ENCODE results near the gene FGFRL1.

FGFRL1 gene, protein sequence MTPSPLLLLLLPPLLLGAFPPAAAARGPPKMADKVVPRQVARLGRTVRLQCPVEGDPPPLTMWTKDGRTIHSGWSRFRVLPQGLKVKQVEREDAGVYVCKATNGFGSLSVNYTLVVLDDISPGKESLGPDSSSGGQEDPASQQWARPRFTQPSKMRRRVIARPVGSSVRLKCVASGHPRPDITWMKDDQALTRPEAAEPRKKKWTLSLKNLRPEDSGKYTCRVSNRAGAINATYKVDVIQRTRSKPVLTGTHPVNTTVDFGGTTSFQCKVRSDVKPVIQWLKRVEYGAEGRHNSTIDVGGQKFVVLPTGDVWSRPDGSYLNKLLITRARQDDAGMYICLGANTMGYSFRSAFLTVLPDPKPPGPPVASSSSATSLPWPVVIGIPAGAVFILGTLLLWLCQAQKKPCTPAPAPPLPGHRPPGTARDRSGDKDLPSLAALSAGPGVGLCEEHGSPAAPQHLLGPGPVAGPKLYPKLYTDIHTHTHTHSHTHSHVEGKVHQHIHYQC

DNA sequence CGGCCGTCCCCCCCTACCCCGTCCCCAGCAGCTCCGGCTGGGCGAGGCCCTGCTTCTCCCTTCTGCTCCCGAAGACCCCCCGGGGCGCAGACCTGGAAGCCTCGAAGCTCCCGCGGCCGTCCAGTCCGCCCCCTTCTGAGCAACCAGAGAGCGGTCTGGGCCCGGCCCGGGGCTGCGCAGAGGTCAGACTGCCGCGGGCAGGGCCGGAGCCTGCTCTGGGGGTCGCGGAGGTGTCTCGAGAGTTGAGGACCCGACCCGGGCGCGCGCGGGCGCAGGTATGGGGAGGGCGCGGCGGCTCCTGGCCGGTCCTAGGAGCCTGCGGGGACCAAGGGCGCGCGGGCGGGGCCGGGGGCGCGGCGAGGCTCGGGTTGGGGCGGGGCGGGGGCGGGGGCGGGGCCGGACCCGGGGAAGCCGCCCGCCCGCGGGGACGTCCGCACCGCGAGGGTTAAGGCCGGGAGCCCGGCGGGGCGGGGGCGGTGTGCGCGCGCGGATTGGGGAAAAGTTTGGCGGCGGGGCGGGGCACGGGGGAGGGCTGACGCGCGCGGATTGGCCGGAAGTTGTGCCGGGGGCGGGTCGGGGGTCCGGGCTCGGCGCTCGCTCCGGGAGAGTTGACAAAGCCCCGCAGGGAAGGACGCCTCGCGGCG is at the start of gene FGFRL1:
FGFRL1 (plus strand) TSS at position 605 of the 644 bp plus-strand sequence. CDS start 860 bp downstream, outside the sequence.
- peak; percentile 58 for DNase-seq (ENCODE audit: low spot score)

DNA sequence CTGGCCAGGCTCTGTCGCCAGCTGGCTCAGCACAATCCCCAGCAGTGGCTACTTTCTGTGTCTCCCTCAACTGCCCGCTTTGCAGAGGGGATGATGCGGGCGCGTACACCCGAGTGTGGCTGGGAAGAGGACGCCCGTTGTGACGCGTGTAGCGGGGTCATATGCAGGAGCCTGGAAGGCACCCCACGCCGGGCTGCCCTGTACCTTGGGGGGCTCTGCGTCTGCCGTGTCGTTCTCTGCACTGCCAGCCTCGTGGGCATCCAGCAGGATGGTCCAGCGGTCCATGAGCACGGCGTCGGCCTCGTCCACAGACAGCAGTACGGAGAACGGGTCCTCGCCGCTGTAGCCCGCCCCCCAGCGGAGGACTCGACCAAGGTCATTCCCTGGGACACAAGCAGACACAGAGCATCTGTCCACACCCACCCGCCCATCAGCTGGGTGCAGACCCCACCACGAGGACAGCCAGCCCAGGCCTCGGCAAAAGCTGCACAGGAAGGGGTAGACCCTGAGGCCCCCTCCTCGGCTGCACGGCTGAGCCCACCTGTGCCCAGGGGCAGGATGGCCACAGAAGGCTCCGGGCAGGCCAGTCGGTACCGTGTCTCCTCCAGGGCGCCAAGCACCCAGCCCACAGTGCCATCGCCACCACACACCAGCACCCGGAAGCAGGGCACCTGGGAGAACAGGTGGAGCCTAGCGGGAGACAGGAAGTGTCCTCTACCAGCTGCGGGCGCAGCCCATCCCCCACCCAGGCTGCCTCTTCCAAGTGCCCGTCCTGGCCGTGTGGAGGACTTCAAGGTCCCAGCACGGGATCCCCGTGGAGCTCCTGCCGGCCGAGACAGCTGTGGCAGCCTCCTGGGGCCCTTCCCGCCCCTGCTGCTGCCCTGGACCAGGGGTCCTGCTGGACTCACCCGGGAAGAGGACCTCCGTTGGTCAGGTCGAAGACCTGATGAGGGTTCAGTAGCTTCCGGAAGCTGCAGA is 48.9 kb upstream of the FGFRL1 start:
- DNase-seq (ENCODE audit: low spot score), result no peak

GRCh38 chr4:963276-964225 is 47.9 kb upstream of the FGFRL1 start:
- DNase-seq (ENCODE audit: low spot score), result no peak

DNA sequence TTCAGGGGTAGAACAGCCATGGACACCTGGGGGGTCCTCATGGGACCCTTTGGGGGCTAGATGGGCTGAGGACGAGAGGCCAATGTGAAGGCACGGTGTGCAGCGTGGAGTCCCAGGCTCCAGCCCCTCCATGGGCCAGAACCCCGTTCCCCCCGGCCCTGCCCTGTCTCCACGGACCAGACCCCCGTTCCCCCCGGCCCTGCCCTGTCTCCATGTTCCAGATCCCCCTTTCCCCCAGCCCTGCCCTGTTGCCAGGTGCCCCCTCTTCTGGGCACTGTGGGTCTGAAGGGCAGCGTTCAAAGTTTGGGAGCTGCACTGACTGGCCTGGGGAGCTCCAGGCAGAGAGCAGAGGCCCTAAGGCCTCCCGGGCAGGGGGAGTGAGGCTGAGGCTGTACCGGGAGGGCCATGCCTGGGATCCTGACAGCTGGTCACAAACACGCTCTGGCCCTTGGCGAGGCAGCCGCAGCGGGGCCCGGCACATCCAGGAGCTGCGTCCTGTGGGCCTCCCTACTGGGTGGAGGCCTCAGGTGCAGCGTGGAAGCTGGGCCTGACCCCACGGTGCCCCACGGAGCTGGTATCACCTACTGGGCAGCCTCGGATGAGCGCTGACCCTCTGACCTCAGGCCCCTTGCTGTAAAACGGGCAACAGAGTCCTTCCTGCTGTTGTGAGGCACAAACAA is 46.9 kb upstream of the FGFRL1 start:
- no peak for DNase-seq (ENCODE audit: low spot score)

DNA sequence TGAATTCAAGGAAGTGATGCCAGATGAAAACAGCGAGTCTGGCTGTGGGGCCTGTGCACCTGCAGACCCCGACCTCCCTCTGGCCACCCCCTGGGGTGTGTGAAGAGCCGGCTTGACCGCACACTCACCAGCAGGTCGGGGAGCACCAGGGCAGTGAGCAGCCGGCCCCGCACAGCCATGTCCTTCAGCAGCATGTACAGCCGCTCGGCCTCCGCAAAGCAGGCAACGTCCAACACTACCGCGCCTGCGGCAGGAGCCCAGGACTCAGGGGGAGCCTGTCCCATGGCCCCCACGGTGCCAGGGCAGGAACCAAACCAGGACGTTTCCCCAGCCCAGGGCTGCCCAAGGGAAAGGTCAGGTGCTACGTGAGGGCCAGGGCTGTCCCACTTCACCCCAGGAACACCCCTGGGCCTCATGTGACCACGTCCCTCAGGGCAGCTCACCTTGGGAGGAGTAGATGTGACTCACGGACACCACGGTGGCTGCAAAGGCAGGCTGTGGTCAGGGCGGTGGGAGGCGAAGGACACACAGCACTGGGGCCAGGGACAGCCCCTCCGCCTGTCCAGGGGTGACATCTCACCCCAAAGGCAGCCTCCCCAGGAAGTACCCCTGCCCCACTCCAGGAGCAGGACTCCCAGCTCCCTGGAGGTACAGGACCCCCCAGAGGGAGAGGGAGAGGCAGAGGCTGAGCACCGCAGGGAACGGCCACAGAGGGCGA is 46.2 kb upstream of the FGFRL1 start:
- no peak for DNase-seq (ENCODE audit: low spot score)

DNA sequence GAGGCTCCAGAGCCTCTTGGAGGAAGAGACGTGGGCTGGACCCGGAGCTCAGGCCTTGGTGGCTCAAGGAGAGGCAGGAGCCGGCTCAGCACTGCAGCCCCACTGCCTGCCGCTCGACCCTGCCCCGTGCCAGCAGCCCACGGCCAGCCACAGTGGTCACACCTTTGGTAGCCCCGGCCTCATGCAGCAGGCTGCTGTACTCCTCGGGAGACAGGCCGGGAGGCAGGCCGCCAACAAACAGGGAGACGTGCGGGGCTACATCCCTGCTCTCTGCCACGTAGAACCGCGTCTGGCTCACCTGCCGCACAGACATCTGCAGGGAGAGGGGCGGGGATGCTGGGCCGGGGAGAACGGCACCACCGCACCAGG is 45.7 kb upstream of the FGFRL1 start:
- DNase-seq (ENCODE audit: low spot score), result no peak

DNA sequence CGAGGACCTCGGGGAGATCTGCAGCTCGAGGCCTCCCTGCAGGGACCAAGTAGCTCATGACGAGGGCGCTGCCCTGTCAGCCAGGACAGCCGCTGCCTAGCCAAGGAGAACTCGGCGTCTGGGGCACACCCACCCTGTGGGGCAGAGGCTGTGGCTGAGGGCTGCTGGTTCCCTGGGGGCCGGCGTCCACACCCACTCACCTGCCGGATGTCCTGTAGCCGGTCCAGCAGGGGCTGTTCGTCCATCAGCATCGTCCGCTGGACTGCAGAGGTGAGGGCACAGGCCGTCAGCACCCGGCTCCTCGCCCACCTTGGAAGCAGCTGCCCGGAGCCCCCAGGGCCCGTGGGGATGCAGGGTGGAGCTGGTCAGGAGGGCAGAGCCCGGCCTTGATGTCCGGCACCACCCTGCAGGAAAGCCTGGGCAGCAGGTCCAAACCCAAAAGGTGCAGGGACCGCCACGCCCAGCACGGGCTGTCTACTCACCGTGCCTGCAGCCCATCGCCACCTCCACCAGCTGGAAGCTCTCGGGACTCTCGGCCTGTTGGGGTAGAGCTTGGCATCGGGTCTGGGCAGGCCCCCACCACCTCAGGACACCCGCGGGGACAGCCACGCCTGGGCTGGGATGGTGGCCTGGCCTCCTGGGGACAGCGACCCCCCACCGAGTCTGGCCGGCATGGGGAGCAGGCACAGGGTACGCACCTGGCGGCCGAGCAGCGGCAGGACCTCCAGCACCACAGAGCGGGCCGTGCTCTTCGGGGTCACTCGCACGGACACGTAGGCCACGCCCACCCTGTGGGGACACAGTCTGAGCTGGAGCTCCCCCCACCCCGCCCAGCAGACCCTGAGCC is 44.9 kb upstream of the FGFRL1 start:
- DNase-seq (ENCODE audit: low spot score), result no peak

DNA sequence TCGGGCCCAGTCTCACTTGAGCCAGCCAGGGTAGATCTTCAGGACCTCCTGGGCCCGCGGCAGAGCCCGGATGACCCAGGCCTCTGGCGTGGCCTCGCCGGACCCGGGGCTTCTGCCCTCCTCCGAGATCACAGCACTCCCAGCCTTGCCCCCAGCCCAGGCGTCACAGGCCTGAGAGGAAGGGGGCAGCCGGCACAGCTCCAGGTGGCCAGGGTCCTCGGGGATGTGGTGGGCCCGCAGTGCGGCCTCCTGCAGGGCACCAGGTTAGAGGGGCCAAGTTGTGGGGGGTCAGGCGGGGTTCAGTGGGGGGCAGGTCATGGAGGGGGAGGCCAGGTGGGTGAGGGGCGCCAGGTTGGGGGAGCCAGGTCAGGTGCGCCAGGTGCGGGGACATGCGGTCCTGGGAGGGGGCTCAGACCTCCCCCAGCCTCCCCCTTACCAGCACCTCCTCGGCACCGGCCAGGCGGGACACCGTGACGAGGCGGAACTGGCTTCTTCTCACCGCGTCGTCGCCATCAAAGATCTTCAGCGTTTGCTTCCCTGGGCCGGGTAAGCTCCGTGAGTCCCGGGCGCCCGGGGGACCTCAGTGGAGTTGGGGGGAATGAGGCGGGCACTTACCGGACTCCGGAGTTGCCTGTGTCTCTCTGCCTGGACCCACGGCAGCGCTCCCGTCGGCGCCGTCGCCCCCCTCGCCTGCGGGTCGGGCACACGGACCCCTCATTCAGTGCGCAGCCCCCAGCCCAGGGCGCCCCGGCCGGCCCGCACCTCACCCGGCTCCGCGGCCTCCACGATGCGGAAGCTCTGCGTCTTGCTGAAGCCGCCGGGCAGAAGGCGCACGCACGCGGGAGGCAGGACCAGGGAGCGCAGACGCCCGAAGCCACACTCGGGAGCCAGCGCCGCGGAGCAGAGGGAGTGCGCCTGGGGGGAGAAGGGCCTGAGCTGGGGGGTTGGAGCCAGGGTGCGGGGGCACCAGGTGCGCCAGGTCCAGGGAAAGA is 44.0 kb upstream of the FGFRL1 start:
- no peak for DNase-seq (ENCODE audit: low spot score)

DNA sequence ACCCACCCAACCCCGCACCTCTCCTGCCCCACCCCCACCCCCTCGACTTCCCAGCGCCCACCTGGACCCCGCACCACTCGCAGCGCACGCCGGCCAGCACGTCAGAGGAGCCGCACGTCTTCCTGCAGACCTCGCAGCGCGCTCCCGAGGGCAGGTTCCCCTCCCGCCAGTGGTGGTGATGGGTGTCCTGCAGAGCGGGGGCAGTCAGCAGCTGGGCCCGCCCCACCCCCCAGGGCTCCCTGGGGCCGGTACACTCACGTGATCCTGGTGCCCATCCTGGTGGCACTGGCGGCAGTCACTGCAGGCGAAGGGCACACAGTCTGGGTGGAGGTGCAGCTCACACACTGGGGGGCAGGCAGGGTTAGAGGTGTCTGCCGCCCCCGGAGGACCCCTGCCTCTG is 43.2 kb upstream of the FGFRL1 start:
- DNase-seq (ENCODE audit: low spot score), result no peak

- no peak for DNase-seq (ENCODE audit: low spot score)
These were observed 42.6 kb upstream of the FGFRL1 start for GRCh38 chr4:968621-969394.

- no peak for DNase-seq (ENCODE audit: low spot score)
These were observed 41.2 kb upstream of the FGFRL1 start for GRCh38 chr4:970046-970745.

DNA sequence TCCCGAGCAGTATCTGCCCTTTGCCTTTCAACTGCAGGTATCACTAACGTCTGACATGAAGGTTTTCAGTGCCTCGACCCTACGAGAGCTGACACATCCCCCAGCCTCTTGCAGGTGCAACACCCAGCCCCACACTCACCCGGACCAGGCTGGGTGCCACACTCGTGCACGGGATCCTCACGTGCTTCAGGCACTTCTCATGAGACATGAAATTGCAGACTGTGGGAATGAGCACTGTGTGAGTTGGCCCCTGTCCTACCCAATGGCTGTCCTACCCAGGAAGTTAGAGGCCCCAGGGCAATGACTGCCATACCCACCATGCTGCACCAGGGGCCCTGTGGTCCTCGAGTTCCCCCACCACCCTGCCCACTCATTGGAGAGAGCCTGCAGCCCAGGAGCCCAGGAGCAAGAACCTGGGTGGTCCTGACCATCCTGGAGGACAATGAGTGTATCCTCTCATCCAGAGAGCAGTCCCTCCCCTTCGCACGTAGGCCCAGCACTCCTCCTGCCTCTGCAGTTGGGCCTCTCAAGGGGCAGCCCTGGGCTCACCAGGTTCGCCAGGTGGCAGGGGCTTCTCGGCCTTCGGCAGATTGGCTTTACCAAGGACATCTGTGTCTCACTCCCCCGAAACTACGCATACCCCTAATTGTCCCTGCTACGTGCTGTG is 40.4 kb upstream of the FGFRL1 start:
- no peak for DNase-seq (ENCODE audit: low spot score)

GRCh38 chr4:971666-972500 is 39.5 kb upstream of the FGFRL1 start:
- DNase-seq (ENCODE audit: low spot score), result no peak

DNA sequence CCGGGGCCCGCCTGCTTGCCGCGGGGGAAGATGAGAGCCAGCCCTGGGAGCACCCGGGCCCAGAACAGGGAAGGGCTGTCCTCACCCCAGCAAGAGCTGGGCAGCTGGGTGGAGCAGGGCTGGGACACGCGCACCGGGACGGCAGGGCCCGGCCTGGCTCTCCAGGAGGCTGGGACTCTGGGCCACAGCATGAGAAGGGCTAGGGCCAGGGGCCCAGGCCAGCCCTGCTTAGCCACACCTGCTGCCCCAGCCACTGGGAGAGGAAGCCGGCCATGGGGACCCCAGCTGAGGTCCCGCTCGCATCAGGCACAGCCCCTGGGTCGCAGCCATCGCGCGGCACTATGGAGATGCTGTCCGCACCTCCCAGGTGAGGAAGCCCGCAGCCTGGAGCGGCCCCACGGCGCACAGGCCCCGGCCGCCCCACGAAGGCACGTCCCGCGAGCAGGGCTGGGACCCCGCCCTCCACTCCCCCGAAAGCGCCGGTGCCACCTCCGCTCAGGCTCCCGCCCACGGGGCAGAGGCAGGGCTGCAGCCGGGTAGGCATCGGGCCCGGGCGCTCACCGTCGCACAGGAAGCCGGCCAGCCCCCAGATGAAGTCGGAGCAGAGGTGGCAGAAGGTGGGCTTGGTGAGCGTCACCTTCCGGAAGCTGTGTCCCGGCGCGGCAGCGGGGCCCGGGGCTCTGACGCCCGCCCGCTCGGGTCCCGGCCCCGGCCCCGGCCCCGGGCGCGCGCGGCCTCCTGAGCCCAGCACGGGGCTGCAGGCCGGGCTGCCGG is 38.6 kb upstream of the FGFRL1 start:
- no peak for DNase-seq (ENCODE audit: low spot score)
